Measurements from ENCODE around the gene SIPA1L3. TPM values are rescaled to one million over a fixed set of nuclear protein-coding genes. Genes with fewer than 3 reads are reported as not detected.

Gene SIPA1L3
- total and polyA plus RNA-seq, 10 of the 15 experiments (the other 5 are each of a cell fraction or from before 2014, with no cell fraction given) = 0.24 to 66.2 (median 19.1) TPM

- no peak for TF ChIP-seq ZBTB33 (IDR thresholded peaks at IDR 0.05)
- no peak for TF ChIP-seq SMC3 (IDR thresholded peaks at IDR 0.05; ENCODE audit: borderline replicate concordance, low read length)
- no peak for TF ChIP-seq RFX5 (IDR thresholded peaks at IDR 0.05; ENCODE audit: low read depth, low read length)
- peak; percentile 94 for TF ChIP-seq BMI1 (IDR thresholded peaks at IDR 0.05; ENCODE audit: borderline replicate concordance)
- no peak; the same call in 1 of the 2 replicates for TF ChIP-seq TCF12 (IDR thresholded peaks at IDR 0.05; ENCODE audit: low read depth, low read length)
- TF ChIP-seq JUND (IDR thresholded peaks at IDR 0.05; ENCODE audit: low read depth, low read length) = no peak
- no peak for TF ChIP-seq SMAD5 (IDR thresholded peaks at IDR 0.05; ENCODE audit: low read depth)
- peak; percentile 55 for TF ChIP-seq HDGF (IDR thresholded peaks at IDR 0.05)
- TF ChIP-seq POLR2A (IDR thresholded peaks at IDR 0.05; ENCODE audit: low read depth, low read length) = peak; percentile 34; the same call in 1 of the 2 replicates
- TF ChIP-seq MTA2 (IDR thresholded peaks at IDR 0.05; ENCODE audit: low read depth) = peak; percentile 90
- TF ChIP-seq NBN (IDR thresholded peaks at IDR 0.05) = peak; percentile 93
- TF ChIP-seq ESRRA (IDR thresholded peaks at IDR 0.05; ENCODE audit: low read length) = no peak
- peak; percentile 43 for TF ChIP-seq RAD51 (IDR thresholded peaks at IDR 0.05)
- TF ChIP-seq HDAC2 (IDR thresholded peaks at IDR 0.05) = no peak
- no peak for TF ChIP-seq ZNF217 (IDR thresholded peaks at IDR 0.05)
- TF ChIP-seq RAD21 (IDR thresholded peaks at IDR 0.05; ENCODE audit: insufficient read depth, low read depth, low read length) = no peak
- no peak for TF ChIP-seq CBX3 (IDR thresholded peaks at IDR 0.05; ENCODE audit: borderline replicate concordance, low read depth)
- TF ChIP-seq RELB (IDR thresholded peaks at IDR 0.05; ENCODE audit: low read depth) = 0 out of 2 replicates have a peak, but pooled peaks have one; percentile 31
- no peak for TF ChIP-seq CEBPB (IDR thresholded peaks at IDR 0.05; ENCODE audit: borderline replicate concordance in 1 of 2, low read depth in 2 of 2, low read length in 2 of 2)
- peak; percentile 56; the same call in 1 of the 2 replicates for TF ChIP-seq GATAD2B (conservative IDR thresholded peaks at IDR 0.05; ENCODE audit: low read depth)
- no peak for TF ChIP-seq POLR2AphosphoS2 (IDR thresholded peaks at IDR 0.05; ENCODE audit: low read depth, low read length)
- TF ChIP-seq PAX5 (IDR thresholded peaks at IDR 0.05; ENCODE audit: borderline replicate concordance, low read depth, low read length) = peak; percentile 84
- TF ChIP-seq SUPT20H (IDR thresholded peaks at IDR 0.05; ENCODE audit: borderline replicate concordance, control insufficient read depth, low read depth, low read length) = no peak
- TF ChIP-seq ZNF622 (IDR thresholded peaks at IDR 0.05) = no peak
- TF ChIP-seq CBFB (IDR thresholded peaks at IDR 0.05; ENCODE audit: low read depth) = peak; percentile 54; the same call in 1 of the 2 replicates
- TF ChIP-seq IRF5 (IDR thresholded peaks at IDR 0.05; ENCODE audit: borderline replicate concordance) = peak; percentile 91
- TF ChIP-seq TCF7 (IDR thresholded peaks at IDR 0.05; ENCODE audit: borderline replicate concordance) = no peak
- peak; percentile 12; the same call in 1 of the 3 replicates for TF ChIP-seq POU2F2 (IDR thresholded peaks at IDR 0.05; ENCODE audit: borderline replicate concordance, low read depth, low read length)
- TF ChIP-seq RUNX3 (IDR thresholded peaks at IDR 0.05; ENCODE audit: low read length) = peak; percentile 89
- TF ChIP-seq SUZ12 (IDR thresholded peaks at IDR 0.05; ENCODE audit: unreplicated experiment) = no peak
These were observed 307.1 kb downstream of the SIPA1L3 start (continued) for GRCh38 chr19:38213911-38214625.

All from GM12878 (cell line).